SK-N-SH (cell line): Measurements from ENCODE around the gene ANKMY1.

Source experiments
- CHD2 ChIP-seq: fragments of 150-350 bp; IDR thresholded peaks from 2 replicates; pipeline ENCODE4 v1.6.1; 2018; ENCODE audit warnings: low read length; ENCODE audit not compliant: partially characterized antibody
- CTCF ChIP-seq: fragments of 200-600 bp; sonication (generic); IDR thresholded peaks from 2 replicates; pipeline ENCODE4 v1.6.1; 2017; ENCODE audit warnings: antibody characterized with exemption, mild to moderate bottlenecking, moderate library complexity
- EP300 ChIP-seq, 2 experiments: IDR thresholded peaks; 2 replicates each; pipeline versions ENCODE4 v1.4.0 to v1.6.1; 2012; ENCODE audit warnings: borderline replicate concordance in 1 of 2, low read depth in 1 of 2, low read length in 1 of 2
- FOSL2 ChIP-seq: IDR thresholded peaks from 2 replicates; pipeline ENCODE4 v1.4.0; 2012; ENCODE audit warnings: low read depth, mild to moderate bottlenecking, moderate library complexity, borderline replicate concordance
- GABPA ChIP-seq: IDR thresholded peaks from 2 replicates; pipeline ENCODE4 v1.4.0; 2012; ENCODE audit warnings: low read depth, mild to moderate bottlenecking
- GATA2 ChIP-seq: sonication (generic); formaldehyde crosslinking; IDR thresholded peaks from 2 replicates; pipeline ENCODE4 v1.5.0; 2020; ENCODE audit warnings: mild to moderate bottlenecking, missing genetic modification reagents
- MAX ChIP-seq: IDR thresholded peaks from 2 replicates; pipeline ENCODE4 v1.4.0; 2012; ENCODE audit warnings: low read depth
- MXI1 ChIP-seq: IDR thresholded peaks from 2 replicates; pipeline ENCODE4 v1.6.1; 2012; ENCODE audit warnings: mild to moderate bottlenecking, low read depth, low read length, improper control_type of control experiment
- RFX5 ChIP-seq: IDR thresholded peaks from 2 replicates; pipeline ENCODE4 v1.6.1; 2012; ENCODE audit warnings: mild to moderate bottlenecking, improper control_type of control experiment, low read length
- YY1 ChIP-seq: IDR thresholded peaks from 2 replicates; pipeline ENCODE4 v1.4.0; 2012; ENCODE audit warnings: low read depth, mild to moderate bottlenecking

- TF ChIP-seq CTCF, result no peak
- no peak for TF ChIP-seq YY1
- TF ChIP-seq EP300 (IDR thresholded peaks at IDR 0.05; ENCODE audit: borderline replicate concordance in 1 of 2, low read depth in 1 of 2, low read length in 1 of 2), result no peak
- TF ChIP-seq MAX, result no peak
- no peak for TF ChIP-seq CHD2
- no peak for TF ChIP-seq FOSL2
- TF ChIP-seq RFX5, result no peak
- no peak for TF ChIP-seq GABPA
- no peak for TF ChIP-seq GATA2 (CRISPR knock-in tag)
- peak; percentile 20; the same call in 1 of the 2 replicates for TF ChIP-seq MXI1
Measured at GRCh38 chr2:240568678-240569522, 11.1 kb upstream of the ANKMY1 start.
